Measurements from ENCODE around the gene VSIG8. TPM values are rescaled to one million over a fixed set of nuclear protein-coding genes. Genes with fewer than 3 reads are reported as not detected.
A peak's percentile ranks its signal among the peaks of the same experiment; 100 is the strongest.

VSIG8 gene
- total RNA-seq, 1 donor from 2014 or later: not detected

DNA sequence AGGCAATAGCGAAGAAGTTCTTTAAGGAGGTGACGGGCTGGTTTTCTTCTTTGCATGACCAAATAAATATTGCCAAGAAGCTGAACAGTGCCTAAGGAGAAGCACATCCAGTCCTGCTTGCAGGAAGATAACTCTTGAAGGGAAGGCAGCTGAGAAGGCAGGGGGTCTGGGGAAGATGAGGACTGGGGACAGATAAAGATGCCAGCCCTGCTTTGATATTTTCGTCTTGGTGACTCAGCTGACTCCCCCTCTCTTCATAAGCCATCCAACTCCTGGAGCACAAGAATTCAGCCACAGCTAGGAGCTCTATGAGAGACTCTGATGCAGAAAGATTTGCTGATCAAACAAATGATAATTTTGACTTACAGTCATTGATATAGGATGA, 34.1 kb upstream of the VSIG8 start:
- Mint-ChIP-seq H3K4me3 (no peak overlapping the region), H3K9me3 (no peaks in the 10 kb centered on the region), H3K4me1 (peaks cover 19% of the 10 kb centered on the region), H3K36me3 (ENCODE audit: low read depth) (no peaks in the 10 kb centered on the region), H3K27me3 (ENCODE audit: low read depth) (peaks cover 46% of the 10 kb centered on the region), H3K27ac (ENCODE audit: unreplicated experiment) (no peak overlapping the region)
- DNase-seq (ENCODE audit: low read depth, low spot score): no peak
- TF ChIP-seq, protein P1, sequence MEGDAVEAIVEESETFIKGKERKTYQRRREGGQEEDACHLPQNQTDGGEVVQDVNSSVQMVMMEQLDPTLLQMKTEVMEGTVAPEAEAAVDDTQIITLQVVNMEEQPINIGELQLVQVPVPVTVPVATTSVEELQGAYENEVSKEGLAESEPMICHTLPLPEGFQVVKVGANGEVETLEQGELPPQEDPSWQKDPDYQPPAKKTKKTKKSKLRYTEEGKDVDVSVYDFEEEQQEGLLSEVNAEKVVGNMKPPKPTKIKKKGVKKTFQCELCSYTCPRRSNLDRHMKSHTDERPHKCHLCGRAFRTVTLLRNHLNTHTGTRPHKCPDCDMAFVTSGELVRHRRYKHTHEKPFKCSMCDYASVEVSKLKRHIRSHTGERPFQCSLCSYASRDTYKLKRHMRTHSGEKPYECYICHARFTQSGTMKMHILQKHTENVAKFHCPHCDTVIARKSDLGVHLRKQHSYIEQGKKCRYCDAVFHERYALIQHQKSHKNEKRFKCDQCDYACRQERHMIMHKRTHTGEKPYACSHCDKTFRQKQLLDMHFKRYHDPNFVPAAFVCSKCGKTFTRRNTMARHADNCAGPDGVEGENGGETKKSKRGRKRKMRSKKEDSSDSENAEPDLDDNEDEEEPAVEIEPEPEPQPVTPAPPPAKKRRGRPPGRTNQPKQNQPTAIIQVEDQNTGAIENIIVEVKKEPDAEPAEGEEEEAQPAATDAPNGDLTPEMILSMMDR (conservative IDR thresholded peaks at IDR 0.05): no peak

DNA sequence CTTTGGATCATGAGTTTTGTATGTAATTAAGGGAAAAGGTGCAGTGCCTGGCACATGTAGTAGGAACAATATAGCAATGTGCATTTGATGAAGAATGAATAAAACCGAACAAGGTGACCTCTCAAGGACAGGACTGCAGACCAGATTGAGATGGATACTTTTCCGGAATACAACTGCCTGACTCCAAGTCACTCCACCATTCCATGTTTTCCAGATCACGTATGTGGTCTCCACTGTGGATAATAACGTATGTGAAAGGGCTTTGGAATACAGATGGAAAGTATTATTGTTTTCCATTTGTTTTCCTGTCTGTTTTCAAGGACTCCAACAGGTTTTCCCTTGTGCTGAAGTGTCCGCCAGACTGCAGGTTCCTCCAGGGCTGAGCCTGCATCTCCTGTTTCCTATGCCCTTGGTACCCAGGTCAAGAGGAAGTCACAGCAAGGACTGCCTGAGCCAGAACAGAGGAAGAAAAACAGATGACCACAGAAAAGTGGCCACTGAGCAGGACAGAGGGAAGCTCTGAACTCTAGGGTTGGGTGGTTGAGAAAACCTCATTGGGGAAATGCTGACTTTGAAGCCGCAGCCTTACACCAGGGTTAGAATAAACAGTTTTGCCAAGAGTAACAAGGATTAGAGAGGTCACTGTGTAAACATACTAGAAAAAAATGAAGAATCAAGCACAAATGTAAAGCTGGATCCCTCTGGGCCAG, 33.5 kb upstream of the VSIG8 start:
- DNase-seq (ENCODE audit: low read depth, low spot score): no peak
- no peaks in the 10 kb centered on the region for H3K9me3 Mint-ChIP-seq
- peaks cover 18% of the 10 kb centered on the region for H3K4me1 Mint-ChIP-seq
- TF ChIP-seq, protein P1 (conservative IDR thresholded peaks at IDR 0.05): no peak
- no peak overlapping the region for H3K27ac Mint-ChIP-seq (ENCODE audit: unreplicated experiment)
- no peaks in the 10 kb centered on the region for H3K36me3 Mint-ChIP-seq (ENCODE audit: low read depth)
- H3K4me3 Mint-ChIP-seq: no peak overlapping the region
- H3K27me3 Mint-ChIP-seq (ENCODE audit: low read depth): peaks cover 48% of the 10 kb centered on the region

DNA sequence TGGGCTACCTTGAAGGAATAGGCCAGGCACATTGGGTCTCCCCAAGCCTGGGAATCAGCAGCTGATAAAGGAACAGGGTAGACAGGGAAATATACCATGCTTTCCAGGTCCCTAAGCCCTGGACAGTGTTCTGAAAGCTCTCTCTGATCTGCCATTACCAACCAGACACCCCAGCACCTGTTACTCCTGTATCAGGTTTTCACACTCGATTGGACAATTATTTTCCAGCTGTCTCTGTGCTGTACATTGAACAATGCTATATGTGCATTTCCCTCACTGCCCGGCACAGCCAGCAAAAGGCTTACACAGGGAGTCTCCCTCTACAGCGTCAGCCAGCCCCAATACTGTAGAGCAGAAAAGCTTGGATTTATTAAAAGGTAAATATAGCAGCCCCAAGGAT, 32.8 kb upstream of the VSIG8 start:
- Mint-ChIP-seq H3K36me3 (ENCODE audit: low read depth) (no peaks in the 10 kb centered on the region), H3K4me1 (peaks cover 12% of the 10 kb centered on the region), H3K9me3 (no peaks in the 10 kb centered on the region), H3K27me3 (ENCODE audit: low read depth) (peaks cover 45% of the 10 kb centered on the region), H3K27ac (ENCODE audit: unreplicated experiment) (no peak overlapping the region), H3K4me3 (no peak overlapping the region)
- no peak for DNase-seq (ENCODE audit: low read depth, low spot score)
- TF ChIP-seq, protein P1 (conservative IDR thresholded peaks at IDR 0.05): no peak

DNA sequence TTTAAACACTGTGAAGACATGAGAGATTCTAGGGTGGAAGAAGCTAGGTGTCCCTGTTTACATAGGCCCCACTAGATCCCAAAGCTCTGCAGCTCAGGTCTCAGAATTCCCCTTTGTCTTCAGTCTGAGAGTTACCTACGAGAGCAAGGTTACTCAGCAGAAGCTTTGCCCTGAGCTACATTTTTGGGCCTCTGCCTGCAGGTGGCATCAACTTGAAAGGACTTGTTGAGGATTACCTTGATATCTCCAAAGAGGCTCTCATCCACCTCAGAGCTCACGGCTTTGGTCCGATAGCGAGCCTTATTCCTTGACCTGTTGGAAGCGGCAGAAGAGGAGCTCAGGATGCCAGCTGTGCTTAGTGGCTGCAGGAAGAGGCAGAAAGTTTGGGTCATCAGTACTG, 30.5 kb upstream of the VSIG8 start:
- no peak overlapping the region for H3K4me3 Mint-ChIP-seq
- peaks cover 9% of the 10 kb centered on the region for H3K4me1 Mint-ChIP-seq
- TF ChIP-seq, protein P1 (conservative IDR thresholded peaks at IDR 0.05): no peak
- H3K27ac Mint-ChIP-seq (ENCODE audit: unreplicated experiment): no peak overlapping the region
- no peak for DNase-seq (ENCODE audit: low read depth, low spot score)
- H3K27me3 Mint-ChIP-seq (ENCODE audit: low read depth): peaks cover 39% of the 10 kb centered on the region
- H3K36me3 Mint-ChIP-seq (ENCODE audit: low read depth): no peaks in the 10 kb centered on the region
- no peaks in the 10 kb centered on the region for H3K9me3 Mint-ChIP-seq

DNA sequence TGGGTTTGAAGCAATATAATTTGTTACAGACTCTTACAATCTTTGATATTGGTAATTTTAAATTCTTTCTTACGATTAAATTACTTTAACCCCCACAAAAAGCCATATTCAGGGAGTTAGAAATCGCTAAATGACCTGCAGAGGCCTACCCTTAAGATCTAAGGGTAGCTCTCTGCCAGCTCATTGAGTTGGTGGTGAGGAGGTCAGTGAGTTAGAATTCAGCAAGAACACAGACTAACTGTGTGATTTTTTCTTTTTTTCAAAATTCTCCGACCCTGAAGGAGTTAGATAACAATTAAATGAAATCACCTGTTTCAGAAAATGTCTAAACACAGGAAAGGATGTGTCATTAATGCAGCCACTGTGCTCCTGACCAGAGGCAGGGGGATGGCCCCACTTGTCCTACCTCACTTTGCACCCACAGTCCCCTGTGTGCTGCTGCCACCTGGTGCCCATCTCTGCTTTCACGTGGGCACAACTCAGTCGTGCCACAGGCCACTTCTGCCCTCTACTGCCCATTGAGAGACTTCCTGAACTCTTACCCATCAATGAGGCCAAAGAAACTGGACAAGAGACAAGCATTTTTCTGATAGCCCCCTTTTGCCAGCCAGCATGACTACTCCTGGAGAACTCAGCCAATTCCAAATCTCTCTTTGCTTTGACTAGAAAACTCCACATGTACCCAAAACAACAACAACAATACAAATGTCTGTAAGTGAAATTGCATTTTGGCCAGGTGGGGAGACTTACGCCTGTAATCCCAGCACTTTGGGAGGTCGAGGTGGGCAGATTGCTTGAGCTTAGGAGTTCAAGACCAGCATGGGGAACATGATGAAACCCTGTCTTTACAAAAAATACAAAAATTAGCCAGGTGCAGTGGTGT, 29.1 kb upstream of the VSIG8 start:
- Mint-ChIP-seq H3K4me3 (no peak overlapping the region), H3K4me1 (peaks cover 9% of the 10 kb centered on the region), H3K27ac (ENCODE audit: unreplicated experiment) (no peak overlapping the region), H3K27me3 (ENCODE audit: low read depth) (peaks cover 36% of the 10 kb centered on the region), H3K9me3 (no peaks in the 10 kb centered on the region), H3K36me3 (ENCODE audit: low read depth) (no peaks in the 10 kb centered on the region)
- peak; percentile 28 for DNase-seq (ENCODE audit: low read depth, low spot score)
- TF ChIP-seq, protein P1 (conservative IDR thresholded peaks at IDR 0.05): peak; percentile 75

All from neural crest cell (in vitro differentiated cells).